Liver (tissue), 9 donors: Measurements from ENCODE around the gene PLEKHB2. TPM values are rescaled to one million over a fixed set of nuclear protein-coding genes. Genes with fewer than 3 reads are reported as not detected.

Experiments
- DNase-seq: peaks from one replicate; pipeline ENCODE4 v3.0.0-alpha.2; 2017; ENCODE audit warnings: low spot score
- H3K27ac ChIP-seq, 2 donors: one replicate each; pipeline ENCODE4 v1.7.0; 2013; ENCODE audit warnings: inconsistent platforms in 2 of 2, low read length in 2 of 2, control low read depth in 1 of 2, low read depth in 1 of 2, mild to moderate bottlenecking in 1 of 2
- H3K27me3 ChIP-seq, 4 donors: one replicate each; pipeline versions ENCODE4 v1.6.1 to v1.7.0; 2013; ENCODE audit warnings: low read length in 3 of 4, inconsistent platforms in 1 of 4, mild to moderate bottlenecking in 1 of 4, moderate library complexity in 1 of 4; ENCODE audit not compliant: control insufficient read depth in 4 of 4, insufficient read depth in 4 of 4
- H3K36me3 ChIP-seq, 4 donors: one replicate each; pipeline versions ENCODE4 v1.6.1 to v1.7.0; 2013; ENCODE audit warnings: low read length in 3 of 4, mild to moderate bottlenecking in 3 of 4, low read depth in 1 of 4, moderate library complexity in 1 of 4; ENCODE audit not compliant: control insufficient read depth in 4 of 4, insufficient read depth in 3 of 4
- H3K4me1 ChIP-seq, 4 donors: one replicate each; pipeline versions ENCODE4 v1.6.1 to v1.7.0; 2013; ENCODE audit warnings: low read length in 3 of 4, mild to moderate bottlenecking in 3 of 4, moderate library complexity in 1 of 4; ENCODE audit not compliant: control insufficient read depth in 4 of 4, insufficient read depth in 4 of 4
- H3K4me3 ChIP-seq, 3 donors: one replicate each; pipeline versions ENCODE4 v1.6.1 to v1.7.0; 2013; ENCODE audit warnings: low read length in 3 of 3, control low read depth in 1 of 3, low read depth in 1 of 3, mild to moderate bottlenecking in 1 of 3
- H3K9ac ChIP-seq, 2 donors: one replicate each; pipeline ENCODE4 v1.7.0; 2013; ENCODE audit warnings: low read length in 2 of 2, mild to moderate bottlenecking in 2 of 2, moderate library complexity in 2 of 2, control low read depth in 1 of 2, low read depth in 1 of 2
- H3K9me3 ChIP-seq, 4 donors: one replicate each; pipeline versions ENCODE4 v1.6.1 to v1.7.0; 2013; ENCODE audit warnings: low read length in 3 of 4; ENCODE audit not compliant: control insufficient read depth in 4 of 4
- EGR1 ChIP-seq, 2 donors: IDR thresholded peaks; 2 replicates each; pipeline ENCODE4 v1.6.1; 2016 to 2018; ENCODE audit warnings: antibody characterized with exemption in 2 of 2, low read depth in 2 of 2
- FOXA2 ChIP-seq: IDR thresholded peaks from 2 replicates; pipeline ENCODE4 v1.6.1; 2016; ENCODE audit warnings: antibody characterized with exemption
- GABPA ChIP-seq, 2 donors: IDR thresholded peaks in 1 of 2; conservative IDR thresholded peaks in 1 of 2; 2 replicates each; pipeline ENCODE4 v1.6.1; 2016; ENCODE audit warnings: antibody characterized with exemption in 2 of 2, mild to moderate bottlenecking in 1 of 2, moderate library complexity in 1 of 2
- HNF4A ChIP-seq, 2 donors: conservative IDR thresholded peaks; 2 replicates each; pipeline ENCODE4 v1.6.1; 2016; ENCODE audit warnings: antibody characterized with exemption in 2 of 2, mild to moderate bottlenecking in 2 of 2
- HNF4G ChIP-seq: IDR thresholded peaks from 2 replicates; pipeline ENCODE4 v1.6.1; 2016; ENCODE audit warnings: antibody characterized with exemption
- JUND ChIP-seq, 2 donors: IDR thresholded peaks; 2 replicates each; pipeline ENCODE4 v1.6.1; 2016; ENCODE audit warnings: antibody characterized with exemption in 2 of 2
- NR2F2 ChIP-seq: IDR thresholded peaks from 2 replicates; pipeline ENCODE4 v1.6.1; 2016; ENCODE audit warnings: antibody characterized with exemption
- RAD21 ChIP-seq, 2 donors: IDR thresholded peaks; 2 replicates each; pipeline ENCODE4 v1.6.1; 2016; ENCODE audit warnings: antibody characterized with exemption in 2 of 2, mild to moderate bottlenecking in 2 of 2
- RXRA ChIP-seq, 2 donors: IDR thresholded peaks; 2 replicates each; pipeline ENCODE4 v1.6.1; 2017 to 2018; ENCODE audit warnings: antibody characterized with exemption in 2 of 2, mild to moderate bottlenecking in 1 of 2
- SP1 ChIP-seq: IDR thresholded peaks from 2 replicates; pipeline ENCODE4 v1.6.1; 2018; ENCODE audit warnings: antibody characterized with exemption, mild to moderate bottlenecking
- TAF1 ChIP-seq: conservative IDR thresholded peaks from 2 replicates; pipeline ENCODE4 v1.6.1; 2016; ENCODE audit warnings: antibody characterized with exemption, mild to moderate bottlenecking
- YY1 ChIP-seq: IDR thresholded peaks from 2 replicates; pipeline ENCODE4 v1.6.1; 2016; ENCODE audit warnings: antibody characterized with exemption, mild to moderate bottlenecking
- WGBS: extraction: QIAGEN DNeasy Blood & Tissue Kit; methylation state at CpG from one replicate; pipeline ENCODE4 v1.1.7; 2013; 5-methylcytosine and 5-hydroxymethylcytosine counted together
- polyA plus RNA-seq, 2 donors: library from polyadenylated mRNA; stranded (reverse) in 1 of 2; unstranded in 1 of 2; fragments of 200-250 nt in 1 of 2; fragments of >200 nt in 1 of 2; fragmentation: Nextera tagmentation in 1 of 2; extraction: Ambion mirVana in 1 of 2; gene quantifications; one replicate each; pipeline versions ENCODE4 v1.2.1 to v1.2.3, GENCODE V29; 2013 to 2015
- total RNA-seq, 2 donors: library from RNA; depleted of rRNA; stranded (reverse); fragments of >200 nt; gene quantifications; one replicate each; pipeline ENCODE4 v1.2.3, GENCODE V29; 2014
- TF ChIP-seq, protein P1 (sequence below): IDR thresholded peaks from 2 replicates; pipeline ENCODE4 v1.6.1; 2016; ENCODE audit warnings: antibody characterized with exemption
- TF ChIP-seq, protein P2 (sequence below): fragments of 150-350 bp; IDR thresholded peaks from 2 replicates; pipeline ENCODE4 v1.5.1; 2017; ENCODE audit warnings: improper control_type of control experiment, low read depth, low read length; ENCODE audit not compliant: missing input control
- TF ChIP-seq, protein P3 (sequence below): IDR thresholded peaks from 2 replicates; pipeline ENCODE4 v1.6.1; 2016; ENCODE audit warnings: antibody characterized with exemption
- TF ChIP-seq, protein P4 (sequence below): IDR thresholded peaks from 2 replicates; pipeline ENCODE4 v1.6.1; 2016; ENCODE audit warnings: antibody characterized with exemption, mild to moderate bottlenecking
- TF ChIP-seq, protein P5 (sequence below): IDR thresholded peaks from 2 replicates; pipeline ENCODE4 v1.6.1; 2016; ENCODE audit warnings: antibody characterized with exemption
- donor health status: healthy.
- donor health status: healthy.
- donor health status: healthy.
- donor health status: healthy.
- donor health status: healthy.

The PLEKHB2 gene
- total and polyA plus RNA-seq, 4 donors, result 8.6 to 34.9 (median 18.8) TPM

DNA sequence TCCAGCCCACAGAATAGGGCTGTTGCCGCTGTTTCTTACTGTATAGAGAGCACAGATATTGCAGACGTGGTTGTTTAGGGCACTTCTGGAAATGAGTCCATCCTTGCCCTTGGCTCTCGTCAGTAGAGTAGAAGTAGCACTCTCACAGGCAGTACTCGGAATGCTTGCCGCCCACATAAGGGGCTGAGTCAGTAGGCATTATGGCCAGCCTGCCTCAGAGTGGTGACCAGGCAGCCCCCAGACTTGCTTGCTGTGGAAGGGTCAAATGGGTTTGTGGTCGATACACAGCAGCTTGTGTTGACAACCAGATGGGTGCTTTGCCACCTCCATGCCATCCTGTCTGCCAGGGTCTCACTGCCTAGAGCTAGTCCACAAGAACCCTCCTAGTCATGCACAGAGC is 38.7 kb downstream of the PLEKHB2 start:
- H3K9me3 ChIP-seq, result no peaks in the 10 kb centered on the region
- TF ChIP-seq NR2F2, result no peak
- TF ChIP-seq SP1, result no peak
- no peak for TF ChIP-seq RXRA (IDR thresholded peaks at IDR 0.05)
- peaks cover 12 to 61% (median 41%) of the 10 kb centered on the region in 4 donors for H3K36me3 ChIP-seq
- H3K27ac ChIP-seq, result no peak overlapping the region
- H3K9ac ChIP-seq, result no peak overlapping the region
- no peaks in the 10 kb centered on the region for H3K4me1 ChIP-seq
- no peak for DNase-seq
- 96% methylated on average over 6 of the region's 6 CpGs for WGBS
- H3K27me3 ChIP-seq, result no peaks in the 10 kb centered on the region
- H3K4me3 ChIP-seq, result no peak overlapping the region

DNA sequence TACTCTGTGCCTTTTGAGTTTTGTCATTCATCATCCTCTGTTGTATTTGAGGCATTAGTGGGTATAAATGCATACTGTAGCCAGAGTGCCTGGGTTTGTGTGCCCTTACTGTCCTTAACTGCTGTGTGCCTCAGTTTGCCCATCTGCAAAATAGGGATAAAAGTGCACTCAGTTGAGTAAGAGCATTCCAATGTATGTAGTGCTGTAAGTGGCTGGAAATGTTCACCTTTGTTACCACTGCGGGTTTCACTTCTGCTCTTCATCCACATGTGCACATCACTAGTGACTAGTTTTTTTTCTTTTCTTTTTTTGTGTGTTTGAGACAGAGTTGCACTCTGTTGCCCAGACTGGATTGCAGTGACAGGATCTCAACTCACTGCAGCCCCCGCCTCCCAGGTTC is 39.9 kb downstream of the PLEKHB2 start:
- H3K36me3 ChIP-seq, result peaks cover 10 to 64% (median 44%) of the 10 kb centered on the region in 4 donors
- no peak overlapping the region for H3K4me3 ChIP-seq
- H3K9ac ChIP-seq, result no peak overlapping the region
- WGBS, result 99% methylated on average over 2 of the region's 2 CpGs
- H3K27ac ChIP-seq, result no peak overlapping the region
- no peaks in the 10 kb centered on the region for H3K27me3 ChIP-seq
- H3K9me3 ChIP-seq, result no peaks in the 10 kb centered on the region
- no peaks in the 10 kb centered on the region for H3K4me1 ChIP-seq
- TF ChIP-seq EGR1 (IDR thresholded peaks at IDR 0.05; ENCODE audit: low read depth in 2 of 2), result no peak
- TF ChIP-seq NR2F2, result no peak
- TF ChIP-seq RXRA (IDR thresholded peaks at IDR 0.05), result no peak
- TF ChIP-seq, protein P1, sequence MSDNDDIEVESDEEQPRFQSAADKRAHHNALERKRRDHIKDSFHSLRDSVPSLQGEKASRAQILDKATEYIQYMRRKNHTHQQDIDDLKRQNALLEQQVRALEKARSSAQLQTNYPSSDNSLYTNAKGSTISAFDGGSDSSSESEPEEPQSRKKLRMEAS, result no peak
- TF ChIP-seq, protein P2, sequence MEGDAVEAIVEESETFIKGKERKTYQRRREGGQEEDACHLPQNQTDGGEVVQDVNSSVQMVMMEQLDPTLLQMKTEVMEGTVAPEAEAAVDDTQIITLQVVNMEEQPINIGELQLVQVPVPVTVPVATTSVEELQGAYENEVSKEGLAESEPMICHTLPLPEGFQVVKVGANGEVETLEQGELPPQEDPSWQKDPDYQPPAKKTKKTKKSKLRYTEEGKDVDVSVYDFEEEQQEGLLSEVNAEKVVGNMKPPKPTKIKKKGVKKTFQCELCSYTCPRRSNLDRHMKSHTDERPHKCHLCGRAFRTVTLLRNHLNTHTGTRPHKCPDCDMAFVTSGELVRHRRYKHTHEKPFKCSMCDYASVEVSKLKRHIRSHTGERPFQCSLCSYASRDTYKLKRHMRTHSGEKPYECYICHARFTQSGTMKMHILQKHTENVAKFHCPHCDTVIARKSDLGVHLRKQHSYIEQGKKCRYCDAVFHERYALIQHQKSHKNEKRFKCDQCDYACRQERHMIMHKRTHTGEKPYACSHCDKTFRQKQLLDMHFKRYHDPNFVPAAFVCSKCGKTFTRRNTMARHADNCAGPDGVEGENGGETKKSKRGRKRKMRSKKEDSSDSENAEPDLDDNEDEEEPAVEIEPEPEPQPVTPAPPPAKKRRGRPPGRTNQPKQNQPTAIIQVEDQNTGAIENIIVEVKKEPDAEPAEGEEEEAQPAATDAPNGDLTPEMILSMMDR, result no peak
- DNase-seq, result no peak

DNA sequence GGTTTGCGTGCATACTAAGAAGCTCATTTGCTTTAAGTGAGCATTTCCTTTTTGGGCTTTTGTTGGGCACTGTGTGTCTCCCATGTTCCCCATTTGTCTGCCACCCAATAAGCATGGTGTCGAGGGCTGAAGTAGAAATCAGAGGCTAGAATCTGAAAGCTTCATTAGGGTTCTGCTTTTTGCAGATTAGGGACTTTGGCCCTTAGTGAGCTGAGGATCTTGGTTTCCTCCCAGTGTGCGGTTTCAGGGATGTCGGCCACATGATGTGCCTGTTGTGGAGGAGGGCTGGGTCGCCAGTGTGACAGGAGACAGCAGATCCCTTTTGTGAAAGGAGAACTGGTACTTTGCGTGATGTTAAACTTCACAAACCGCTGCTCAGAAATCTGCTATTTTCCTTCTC is 41.1 kb downstream of the PLEKHB2 start:
- H3K9me3 ChIP-seq, result no peaks in the 10 kb centered on the region
- no peaks in the 10 kb centered on the region for H3K4me1 ChIP-seq
- no peaks in the 10 kb centered on the region for H3K27me3 ChIP-seq
- H3K9ac ChIP-seq, result no peak overlapping the region
- H3K27ac ChIP-seq, result no peak overlapping the region
- no peak overlapping the region for H3K4me3 ChIP-seq
- 91% methylated on average over 7 of the region's 7 CpGs for WGBS
- no peak for DNase-seq
- TF ChIP-seq, protein P3, sequence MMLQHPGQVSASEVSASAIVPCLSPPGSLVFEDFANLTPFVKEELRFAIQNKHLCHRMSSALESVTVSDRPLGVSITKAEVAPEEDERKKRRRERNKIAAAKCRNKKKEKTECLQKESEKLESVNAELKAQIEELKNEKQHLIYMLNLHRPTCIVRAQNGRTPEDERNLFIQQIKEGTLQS, result no peak
- TF ChIP-seq RAD21 (IDR thresholded peaks at IDR 0.05), result no peak
- no peak for TF ChIP-seq YY1
- TF ChIP-seq, protein P2, result no peak
- no peak for TF ChIP-seq GABPA (IDR thresholded peaks at IDR 0.05 in 1 of 2, conservative IDR thresholded peaks at IDR 0.05 in 1 of 2)
- no peak for TF ChIP-seq TAF1
- TF ChIP-seq FOXA2, result no peak
- TF ChIP-seq HNF4G, result no peak
- TF ChIP-seq RXRA (IDR thresholded peaks at IDR 0.05), result no peak
- no peak for TF ChIP-seq HNF4A (conservative IDR thresholded peaks at IDR 0.05)
- TF ChIP-seq EGR1 (IDR thresholded peaks at IDR 0.05; ENCODE audit: low read depth in 2 of 2), result no peak
- TF ChIP-seq, protein P4, sequence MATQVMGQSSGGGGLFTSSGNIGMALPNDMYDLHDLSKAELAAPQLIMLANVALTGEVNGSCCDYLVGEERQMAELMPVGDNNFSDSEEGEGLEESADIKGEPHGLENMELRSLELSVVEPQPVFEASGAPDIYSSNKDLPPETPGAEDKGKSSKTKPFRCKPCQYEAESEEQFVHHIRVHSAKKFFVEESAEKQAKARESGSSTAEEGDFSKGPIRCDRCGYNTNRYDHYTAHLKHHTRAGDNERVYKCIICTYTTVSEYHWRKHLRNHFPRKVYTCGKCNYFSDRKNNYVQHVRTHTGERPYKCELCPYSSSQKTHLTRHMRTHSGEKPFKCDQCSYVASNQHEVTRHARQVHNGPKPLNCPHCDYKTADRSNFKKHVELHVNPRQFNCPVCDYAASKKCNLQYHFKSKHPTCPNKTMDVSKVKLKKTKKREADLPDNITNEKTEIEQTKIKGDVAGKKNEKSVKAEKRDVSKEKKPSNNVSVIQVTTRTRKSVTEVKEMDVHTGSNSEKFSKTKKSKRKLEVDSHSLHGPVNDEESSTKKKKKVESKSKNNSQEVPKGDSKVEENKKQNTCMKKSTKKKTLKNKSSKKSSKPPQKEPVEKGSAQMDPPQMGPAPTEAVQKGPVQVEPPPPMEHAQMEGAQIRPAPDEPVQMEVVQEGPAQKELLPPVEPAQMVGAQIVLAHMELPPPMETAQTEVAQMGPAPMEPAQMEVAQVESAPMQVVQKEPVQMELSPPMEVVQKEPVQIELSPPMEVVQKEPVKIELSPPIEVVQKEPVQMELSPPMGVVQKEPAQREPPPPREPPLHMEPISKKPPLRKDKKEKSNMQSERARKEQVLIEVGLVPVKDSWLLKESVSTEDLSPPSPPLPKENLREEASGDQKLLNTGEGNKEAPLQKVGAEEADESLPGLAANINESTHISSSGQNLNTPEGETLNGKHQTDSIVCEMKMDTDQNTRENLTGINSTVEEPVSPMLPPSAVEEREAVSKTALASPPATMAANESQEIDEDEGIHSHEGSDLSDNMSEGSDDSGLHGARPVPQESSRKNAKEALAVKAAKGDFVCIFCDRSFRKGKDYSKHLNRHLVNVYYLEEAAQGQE, result no peak
- TF ChIP-seq, protein P1, result no peak
- TF ChIP-seq, protein P5, sequence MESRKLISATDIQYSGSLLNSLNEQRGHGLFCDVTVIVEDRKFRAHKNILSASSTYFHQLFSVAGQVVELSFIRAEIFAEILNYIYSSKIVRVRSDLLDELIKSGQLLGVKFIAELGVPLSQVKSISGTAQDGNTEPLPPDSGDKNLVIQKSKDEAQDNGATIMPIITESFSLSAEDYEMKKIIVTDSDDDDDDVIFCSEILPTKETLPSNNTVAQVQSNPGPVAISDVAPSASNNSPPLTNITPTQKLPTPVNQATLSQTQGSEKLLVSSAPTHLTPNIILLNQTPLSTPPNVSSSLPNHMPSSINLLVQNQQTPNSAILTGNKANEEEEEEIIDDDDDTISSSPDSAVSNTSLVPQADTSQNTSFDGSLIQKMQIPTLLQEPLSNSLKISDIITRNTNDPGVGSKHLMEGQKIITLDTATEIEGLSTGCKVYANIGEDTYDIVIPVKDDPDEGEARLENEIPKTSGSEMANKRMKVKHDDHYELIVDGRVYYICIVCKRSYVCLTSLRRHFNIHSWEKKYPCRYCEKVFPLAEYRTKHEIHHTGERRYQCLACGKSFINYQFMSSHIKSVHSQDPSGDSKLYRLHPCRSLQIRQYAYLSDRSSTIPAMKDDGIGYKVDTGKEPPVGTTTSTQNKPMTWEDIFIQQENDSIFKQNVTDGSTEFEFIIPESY, result no peak
- TF ChIP-seq JUND (IDR thresholded peaks at IDR 0.05), result no peak
- no peak for TF ChIP-seq NR2F2
- TF ChIP-seq SP1, result no peak
- H3K36me3 ChIP-seq, result peaks cover 7 to 59% (median 35%) of the 10 kb centered on the region in 4 donors
